CD4-positive, alpha-beta T cell (primary cell): ENCODE measurements around the gene BLCAP. TPM values are rescaled to one million over a fixed set of nuclear protein-coding genes. Genes with fewer than 3 reads are reported as not detected.

Experiments used
- ATAC-seq: fragments of 200-7000 bp; cut with Tn5 transposase; one replicate; pipeline ENCODE4 v1.10.0; 2022; ENCODE audit warnings: mild to moderate bottlenecking; ENCODE audit not compliant: poor library complexity
- CTCF ChIA-PET: fragments of 350-600 bp; sonication (Branson Sonifier 250); formaldehyde crosslinking; loops from one replicate; lab custom pipeline; 2021; ENCODE audit warnings: antibody characterized with exemption, inconsistent platforms; lab: Charles Lee
- POLR2A ChIA-PET: fragments of 350-600 bp; sonication (Branson Sonifier 250); formaldehyde crosslinking; loops from one replicate; lab custom pipeline; 2021; ENCODE audit warnings: antibody characterized with exemption, inconsistent platforms; lab: Charles Lee
- DNase-seq, 14 experiments: peaks; one replicate each; pipeline ENCODE4 v3.0.0-alpha.2; 2013 to 2020; ENCODE audit warnings: mixed read lengths in 2 of 14
- H3K27ac ChIP-seq, 2 donors: one replicate each; pipeline versions ENCODE4 v1.5.1 to v1.7.0; 2013; ENCODE audit warnings: low read length in 2 of 2, low read depth in 1 of 2, mild to moderate bottlenecking in 1 of 2
- H3K27me3 ChIP-seq, 2 experiments: 1 replicate in 1 of 2; 2 replicates in 1 of 2; pipeline versions ENCODE4 v1.6.1 to v1.7.0; 2013; ENCODE audit warnings: low read length in 2 of 2, control low read depth in 1 of 2, mild to moderate bottlenecking in 1 of 2, moderate library complexity in 1 of 2; ENCODE audit not compliant: insufficient read depth in 2 of 2, control insufficient read depth in 1 of 2
- H3K36me3 ChIP-seq: one replicate; pipeline ENCODE4 v1.6.1; 2013; ENCODE audit warnings: low read length, control low read depth; ENCODE audit not compliant: insufficient read depth
- H3K4me1 ChIP-seq: one replicate; pipeline ENCODE4 v1.6.1; 2013; ENCODE audit warnings: low read length, control low read depth; ENCODE audit not compliant: insufficient read depth
- H3K4me3 ChIP-seq: one replicate; pipeline ENCODE4 v1.5.1; 2013; ENCODE audit warnings: mild to moderate bottlenecking, low read length, moderate library complexity
- H3K9me3 ChIP-seq, 2 experiments: 1 replicate in 1 of 2; 2 replicates in 1 of 2; pipeline versions ENCODE4 v1.6.1 to v1.7.0; 2013; ENCODE audit warnings: low read length in 2 of 2, mild to moderate bottlenecking in 2 of 2, control low read depth in 1 of 2, moderate library complexity in 1 of 2; ENCODE audit not compliant: control insufficient read depth in 1 of 2, insufficient read depth in 1 of 2
- H3K27ac Mint-ChIP-seq: one replicate; pipeline ENCODE4 v1.8.0; 2020; ENCODE audit warnings: mixed read lengths
- H3K27me3 Mint-ChIP-seq: one replicate; pipeline ENCODE4 v1.8.0; 2021; ENCODE audit warnings: mixed read lengths
- H3K36me3 Mint-ChIP-seq: one replicate; pipeline ENCODE4 v1.8.0; 2021; ENCODE audit warnings: low read depth, mixed read lengths
- H3K4me1 Mint-ChIP-seq: one replicate; pipeline ENCODE4 v1.8.0; 2021; ENCODE audit warnings: low read depth, mixed read lengths
- H3K4me3 Mint-ChIP-seq: one replicate; pipeline ENCODE4 v1.8.0; 2020; ENCODE audit warnings: mild to moderate bottlenecking, mixed read lengths
- H3K9me3 Mint-ChIP-seq: one replicate; pipeline ENCODE4 v1.8.0; 2020; ENCODE audit warnings: mixed read lengths
- intact Hi-C, 2 experiments: fragments of 100-400 bp; cut with DNase I in 1 of 2; cut with micrococcal nuclease in 1 of 2; formaldehyde crosslinking; loops; one replicate each; pipeline versions ENCODE4 v1.15.1 to v1.9.0; 2023 to 2025; cut with DNase I, micrococcal nuclease
- total RNA-seq, 174 experiments: library from RNA in 2 of 174; stranded (reverse) in 2 of 174; gene quantifications; one replicate each; pipeline ENCODE4 v1.2.3 and lab custom pipeline; 2021 to 2026
- TF ChIP-seq, protein P1 (sequence below): fragments of 200-600 bp; IDR thresholded peaks from one replicate; pipeline ENCODE4 v1.8.0; 2022; ENCODE audit warnings: antibody characterized with exemption, mild to moderate bottlenecking

Gene BLCAP
- total RNA-seq, 2 experiments from 2014 or later = 59.4 to 60.1 TPM

DNA sequence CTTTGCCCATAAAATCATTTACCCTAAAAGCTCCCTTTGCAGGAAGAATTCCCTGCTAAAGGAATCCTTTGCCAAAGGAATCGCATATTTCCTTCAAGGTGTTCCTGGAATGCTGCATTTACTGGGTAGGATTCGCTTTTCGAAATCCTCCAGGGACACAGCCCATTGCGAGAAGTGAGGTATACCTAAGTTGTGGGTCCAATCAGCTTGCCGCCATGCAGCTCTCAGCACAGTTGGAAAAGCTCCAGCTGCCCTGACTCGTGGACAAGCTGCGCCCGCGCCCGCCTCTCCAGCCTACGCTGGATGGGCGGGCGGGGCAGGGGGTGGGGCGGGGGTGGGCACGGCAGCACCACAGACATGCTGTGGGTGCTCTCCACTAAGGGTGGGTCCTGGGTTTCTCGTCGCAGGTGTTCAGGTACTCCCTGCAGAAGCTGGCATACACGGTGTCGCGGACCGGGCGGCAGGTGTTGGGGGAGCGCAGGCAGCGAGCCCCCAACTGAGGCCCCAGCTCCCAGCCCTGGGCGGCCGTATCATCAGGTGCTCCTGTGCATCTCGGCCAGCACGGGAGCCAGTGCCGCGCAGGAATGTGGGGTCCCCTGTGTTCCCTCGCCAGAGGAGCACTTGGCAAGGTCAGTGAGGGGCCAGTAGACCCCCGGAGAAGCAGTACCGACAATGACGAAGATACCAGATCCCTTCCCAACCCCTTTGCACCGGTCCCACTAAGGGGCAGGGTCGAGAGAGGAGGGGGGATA lies 5.2 kb downstream of the BLCAP start:
- no peaks in the 10 kb centered on the region for H3K27me3 ChIP-seq
- TF ChIP-seq, protein P1, sequence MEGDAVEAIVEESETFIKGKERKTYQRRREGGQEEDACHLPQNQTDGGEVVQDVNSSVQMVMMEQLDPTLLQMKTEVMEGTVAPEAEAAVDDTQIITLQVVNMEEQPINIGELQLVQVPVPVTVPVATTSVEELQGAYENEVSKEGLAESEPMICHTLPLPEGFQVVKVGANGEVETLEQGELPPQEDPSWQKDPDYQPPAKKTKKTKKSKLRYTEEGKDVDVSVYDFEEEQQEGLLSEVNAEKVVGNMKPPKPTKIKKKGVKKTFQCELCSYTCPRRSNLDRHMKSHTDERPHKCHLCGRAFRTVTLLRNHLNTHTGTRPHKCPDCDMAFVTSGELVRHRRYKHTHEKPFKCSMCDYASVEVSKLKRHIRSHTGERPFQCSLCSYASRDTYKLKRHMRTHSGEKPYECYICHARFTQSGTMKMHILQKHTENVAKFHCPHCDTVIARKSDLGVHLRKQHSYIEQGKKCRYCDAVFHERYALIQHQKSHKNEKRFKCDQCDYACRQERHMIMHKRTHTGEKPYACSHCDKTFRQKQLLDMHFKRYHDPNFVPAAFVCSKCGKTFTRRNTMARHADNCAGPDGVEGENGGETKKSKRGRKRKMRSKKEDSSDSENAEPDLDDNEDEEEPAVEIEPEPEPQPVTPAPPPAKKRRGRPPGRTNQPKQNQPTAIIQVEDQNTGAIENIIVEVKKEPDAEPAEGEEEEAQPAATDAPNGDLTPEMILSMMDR = no peak
- H3K36me3 Mint-ChIP-seq = peaks cover 46% of the 10 kb centered on the region
- ChIA-PET CTCF (no interaction called here), POLR2A (interaction anchor here (1.5 kb wide), 1 partner anchor 344 kb away, joined by 3 read pairs; the partner anchor contains the start of gene RPN2)
- intact Hi-C loops = no loop called here
- ATAC-seq (no peak), DNase-seq (peak in 1 of 14 experiments; percentile 20)
- H3K4me3 Mint-ChIP-seq = no peak overlapping the region
- H3K4me1 Mint-ChIP-seq = peaks cover 66% of the 10 kb centered on the region
- H3K27ac Mint-ChIP-seq = no peak overlapping the region
- peaks cover 0 to 10% of the 10 kb centered on the region in 2 experiments for H3K9me3 ChIP-seq
- H3K27me3 Mint-ChIP-seq = no peaks in the 10 kb centered on the region
- no peak overlapping the region for H3K27ac ChIP-seq
- H3K9me3 Mint-ChIP-seq = no peaks in the 10 kb centered on the region
- H3K36me3 ChIP-seq = peaks cover 20% of the 10 kb centered on the region
- no peak overlapping the region for H3K4me3 ChIP-seq
- peaks cover 51% of the 10 kb centered on the region for H3K4me1 ChIP-seq

DNA sequence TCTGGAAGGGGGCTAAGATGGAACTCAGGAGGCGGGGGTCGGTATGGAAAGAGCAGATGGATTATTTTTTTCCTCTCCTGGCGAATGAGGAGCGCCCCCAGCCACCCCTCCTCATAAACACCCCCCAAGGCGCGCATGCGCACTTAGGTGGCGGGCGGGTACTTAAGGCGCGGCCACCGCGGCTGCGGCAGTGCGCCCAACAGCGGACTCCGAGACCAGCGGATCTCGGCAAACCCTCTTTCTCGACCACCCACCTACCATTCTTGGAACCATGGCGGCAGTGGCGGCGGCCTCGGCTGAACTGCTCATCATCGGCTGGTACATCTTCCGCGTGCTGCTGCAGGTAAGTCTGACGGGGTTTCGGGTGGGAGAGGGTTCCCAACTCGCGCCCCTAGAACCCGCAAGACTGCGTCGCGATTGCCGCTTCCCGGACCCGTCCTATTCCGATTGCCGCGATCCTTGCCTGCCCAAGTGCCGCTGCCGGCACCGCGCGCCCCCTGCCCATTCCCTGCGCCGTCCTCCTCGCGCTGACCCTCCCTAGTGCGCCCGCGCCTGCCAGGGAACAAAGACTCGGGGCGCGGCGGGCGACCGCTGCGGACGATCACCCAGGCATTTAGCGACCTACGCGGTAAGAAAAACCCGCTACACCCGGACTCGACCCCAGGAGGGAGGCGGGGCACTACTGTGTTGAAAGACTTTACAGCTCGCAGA lies 6.5 kb downstream of the BLCAP start, which contains the start of gene NNAT:
Gene NNAT, plus strand, starts transcription at position 190 of the 711 bp plus-strand sequence. Its CDS starts 82 bp downstream, at position 272.
- TF ChIP-seq, protein P1 = no peak
- CTCF ChIA-PET = no interaction called here
- H3K36me3 Mint-ChIP-seq = peaks cover 54% of the 10 kb centered on the region
- intact Hi-C loops = no loop called here
- no peaks in the 10 kb centered on the region for H3K27me3 Mint-ChIP-seq
- POLR2A ChIA-PET = no interaction called here
- Histone ChIP-seq H3K36me3 (peaks cover 26% of the 10 kb centered on the region), H3K4me3 (peak within 1 kb of the TSS; percentile 30), H3K4me1 (peaks cover 42% of the 10 kb centered on the region), H3K9me3 (peaks cover 0 to 10% of the 10 kb centered on the region in 2 experiments), H3K27ac (no peak within 1 kb of the TSS), H3K27me3 (no peaks in the 10 kb centered on the region)
- H3K4me3 Mint-ChIP-seq = peak within 1 kb of the TSS; percentile 74
- H3K4me1 Mint-ChIP-seq = peaks cover 63% of the 10 kb centered on the region
- DNase-seq (peak in 3 of 14 experiments; percentile 24 to 34 (median 25)), ATAC-seq (no peak)
- no peak within 1 kb of the TSS for H3K27ac Mint-ChIP-seq
- no peaks in the 10 kb centered on the region for H3K9me3 Mint-ChIP-seq

DNA sequence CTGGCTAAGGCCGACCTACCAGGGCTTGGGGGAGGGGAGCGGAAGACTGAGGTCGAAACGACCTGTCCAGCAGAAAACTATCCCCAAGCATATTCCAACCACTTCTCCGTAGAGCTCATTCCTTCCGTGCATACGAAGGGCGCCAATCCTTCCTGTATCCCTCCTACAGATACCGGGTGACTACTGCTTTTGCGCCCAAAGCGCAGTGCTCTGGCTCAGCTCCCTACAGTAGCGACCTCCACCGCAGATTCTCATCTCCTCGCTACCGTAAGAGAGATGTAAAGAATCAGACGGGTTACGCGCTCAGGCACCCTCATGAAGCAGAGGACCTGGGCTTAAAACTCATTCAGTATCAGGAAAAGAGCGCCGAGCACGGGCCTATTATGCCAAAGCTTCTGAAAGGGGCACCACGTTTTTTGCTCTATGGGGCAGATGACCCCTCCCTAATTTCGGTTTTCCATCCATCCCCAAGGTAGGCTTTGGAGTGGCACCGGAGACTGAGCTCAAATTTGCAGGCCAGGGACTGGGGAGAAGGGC lies 7.2 kb downstream of the BLCAP start:
- TF ChIP-seq, protein P1 = no peak
- ATAC-seq (no peak), DNase-seq (no peak)
- Mint-ChIP-seq H3K27ac (no peak overlapping the region), H3K4me1 (peaks cover 56% of the 10 kb centered on the region), H3K9me3 (no peaks in the 10 kb centered on the region), H3K4me3 (peak overlapping the region; percentile 67), H3K27me3 (no peaks in the 10 kb centered on the region), H3K36me3 (peaks cover 61% of the 10 kb centered on the region)
- H3K4me3 ChIP-seq = no peak overlapping the region
- peaks cover 35% of the 10 kb centered on the region for H3K4me1 ChIP-seq
- H3K36me3 ChIP-seq = peaks cover 33% of the 10 kb centered on the region
- peaks cover 0 to 10% of the 10 kb centered on the region in 2 experiments for H3K9me3 ChIP-seq
- H3K27ac ChIP-seq = no peak overlapping the region
- no peaks in the 10 kb centered on the region for H3K27me3 ChIP-seq
- intact Hi-C loops = no loop called here
- ChIA-PET CTCF (no interaction called here), POLR2A (no interaction called here)
